ENCODE measurements around the gene ZGRF1.
"Not testable (repeated sequence)": the region's sequence is repeated elsewhere in the genome, so short reads cannot be mapped to it uniquely, and the experiment has no call there.

Gene ZGRF1

GRCh38 chr4:112636688-112637551, at the start of gene ZGRF1, which contains the start of gene LARP7:
Gene ZGRF1 (minus strand): TSS chr4:112636909. CDS start chr4:112633176, 3,733 bp downstream.
Gene LARP7 (plus strand): TSS chr4:112637143. CDS start chr4:112644670, 7,527 bp downstream.
- DNase-seq, result peak; percentile 100

GRCh38 chr4:112680996-112681395, 44.3 kb upstream of the ZGRF1 start:
- DNase-seq, result no peak

GRCh38 chr4:112677519-112678091, 40.9 kb upstream of the ZGRF1 start:
- DNase-seq, result no peak

GRCh38 chr4:112674376-112674775, 37.7 kb upstream of the ZGRF1 start:
- no peak for DNase-seq

GRCh38 chr4:112673686-112674085, 37.0 kb upstream of the ZGRF1 start:
- DNase-seq, result no peak

GRCh38 chr4:112673076-112673475, 36.4 kb upstream of the ZGRF1 start:
- no peak for DNase-seq

GRCh38 chr4:112668131-112668530, 31.4 kb upstream of the ZGRF1 start:
- no peak for DNase-seq

GRCh38 chr4:112664611-112665010, 27.9 kb upstream of the ZGRF1 start:
- no peak for DNase-seq

GRCh38 chr4:112656115-112656514, 19.4 kb upstream of the ZGRF1 start:
- DNase-seq, result not testable (repeated sequence)

GRCh38 chr4:112655270-112655669, 18.6 kb upstream of the ZGRF1 start:
- DNase-seq, result no peak

- DNase-seq, result no peak
These were observed 15.5 kb upstream of the ZGRF1 start for GRCh38 chr4:112652216-112652615.

GRCh38 chr4:112651641-112652040, 14.9 kb upstream of the ZGRF1 start:
- no peak for DNase-seq

GRCh38 chr4:112650332-112650731, 13.6 kb upstream of the ZGRF1 start:
- no peak for DNase-seq

- DNase-seq, result no peak
These were observed 12.3 kb upstream of the ZGRF1 start for GRCh38 chr4:112649055-112649408.

- DNase-seq, result no peak
These were observed 11.8 kb upstream of the ZGRF1 start for GRCh38 chr4:112648263-112649054.

GRCh38 chr4:112647785-112648184, 11.1 kb upstream of the ZGRF1 start:
- DNase-seq, result no peak

- no peak for DNase-seq
These were observed 10.2 kb upstream of the ZGRF1 start for GRCh38 chr4:112646632-112647537.

- no peak for DNase-seq
These were observed 9.0 kb upstream of the ZGRF1 start for GRCh38 chr4:112645541-112646329.

- not testable (repeated sequence) for DNase-seq
These were observed 8.2 kb upstream of the ZGRF1 start for GRCh38 chr4:112644595-112645535.

GRCh38 chr4:112642526-112642925, 5.8 kb upstream of the ZGRF1 start:
- DNase-seq, result no peak

- DNase-seq, result no peak
These were observed 800 bp upstream of the ZGRF1 start for GRCh38 chr4:112637552-112637866.
